A673 (cell line): Measurements from ENCODE around the gene KCNIP4.

ENCODE experiments used
- CTCF ChIP-seq: fragments of 300-800, 200-600 bp; sonication (generic); conservative IDR thresholded peaks from 2 replicates; pipeline ENCODE4 v1.5.1; 2017; ENCODE audit warnings: low read depth, mild to moderate bottlenecking, antibody characterized with exemption, low read length, moderate library complexity, mixed read lengths
- EZH2 ChIP-seq: fragments of 200-600 bp; sonication (generic); IDR thresholded peaks from 2 replicates; pipeline ENCODE4 v1.6.1; 2017; ENCODE audit warnings: borderline replicate concordance, low read depth, mild to moderate bottlenecking, mixed read lengths, antibody characterized with exemption, low read length; ENCODE audit not compliant: poor library complexity, severe bottlenecking

GRCh38 chr4:21552455-21552854 lies 396.1 kb downstream of the KCNIP4 start:
- TF ChIP-seq CTCF (no peak), EZH2 (no peak)
